Right cardiac atrium (tissue), 5 donors: ENCODE measurements around the gene PBX4. TPM values are rescaled to one million over a fixed set of nuclear protein-coding genes. Genes with fewer than 3 reads are reported as not detected.

Source experiments
- ATAC-seq, 2 donors: fragments of 200-7000 bp; cut with Tn5 transposase; one replicate each; pipeline versions ENCODE4 v1.8.0 to v1.9.1; 2020; ENCODE audit warnings: moderate library complexity in 2 of 2, mild to moderate bottlenecking in 1 of 2
- DNase-seq, 3 donors: peaks; one replicate each; pipeline ENCODE4 v3.0.0-alpha.2; 2020
- H3K27ac ChIP-seq: one replicate; pipeline ENCODE4 v1.5.1; 2013; ENCODE audit warnings: mild to moderate bottlenecking, low read length, control low read depth, moderate library complexity
- H3K27me3 ChIP-seq: one replicate; pipeline ENCODE4 v1.6.1; 2013; ENCODE audit not compliant: control insufficient read depth, insufficient read depth
- H3K4me1 ChIP-seq: one replicate; pipeline ENCODE4 v1.6.1; 2013; ENCODE audit warnings: low read length; ENCODE audit not compliant: control insufficient read depth, insufficient read depth
- H3K4me3 ChIP-seq: one replicate; pipeline ENCODE4 v1.5.1; 2013; ENCODE audit warnings: low read length, control low read depth
- H3K9me3 ChIP-seq: one replicate; pipeline ENCODE4 v1.6.1; 2013; ENCODE audit warnings: low read length; ENCODE audit not compliant: control insufficient read depth
- WGBS: extraction: QIAGEN DNeasy Blood & Tissue Kit; methylation state at CpG from one replicate; pipeline ENCODE4 v1.1.7; 2013; 5-methylcytosine and 5-hydroxymethylcytosine counted together
- intact Hi-C, 4 donors: fragments of 100-400 bp; cut with DNase I; formaldehyde crosslinking; loops; one replicate each; pipeline versions ENCODE4 v1.11.0 to v1.14.0; 2022 to 2023
- polyA plus RNA-seq: library from polyadenylated mRNA; stranded (reverse); fragments of 200-250 nt; gene quantifications from one replicate; pipeline ENCODE4 v1.2.3, GENCODE V29; 2013
- total RNA-seq, 4 donors: library from RNA; stranded (reverse); fragmentation: NEBNext Ultra II Directional; extraction: Animal tissue kit (Norgen Biotek cat#: 25700); gene quantifications; one replicate each; pipeline ENCODE4 v1.2.1, GENCODE V29; 2021
- donor health status: healthy with polysubstance abuse.
- donor health status: DM: no; HTN: yes; CAD: no.
- donor health status: DM: no; HTN: no; CAD: no.
- donor health status: DM: no; HTN: yes; CAD: no; lungs with severe emphysema.
- donor health status: DM: yes; HTN: yes; CAD: no.

PBX4 gene
- total and polyA plus RNA-seq, 5 donors, result 0.36 to 0.56 TPM; not detected in 3

GRCh38 chr19:19656451-19657396 lies 38.2 kb upstream of the PBX4 start:
- H3K4me3 ChIP-seq, result no peak overlapping the region
- peak in 2 of 3 donors; percentile 42 to 46 for DNase-seq
- H3K9me3 ChIP-seq, result no peaks in the 10 kb centered on the region
- 93% methylated on average over 33 of the region's 33 CpGs for WGBS
- H3K27me3 ChIP-seq, result no peaks in the 10 kb centered on the region
- no peak overlapping the region for H3K27ac ChIP-seq
- intact Hi-C loops, result no loop called here
- no peaks in the 10 kb centered on the region for H3K4me1 ChIP-seq
- ATAC-seq, result no peak

DNA sequence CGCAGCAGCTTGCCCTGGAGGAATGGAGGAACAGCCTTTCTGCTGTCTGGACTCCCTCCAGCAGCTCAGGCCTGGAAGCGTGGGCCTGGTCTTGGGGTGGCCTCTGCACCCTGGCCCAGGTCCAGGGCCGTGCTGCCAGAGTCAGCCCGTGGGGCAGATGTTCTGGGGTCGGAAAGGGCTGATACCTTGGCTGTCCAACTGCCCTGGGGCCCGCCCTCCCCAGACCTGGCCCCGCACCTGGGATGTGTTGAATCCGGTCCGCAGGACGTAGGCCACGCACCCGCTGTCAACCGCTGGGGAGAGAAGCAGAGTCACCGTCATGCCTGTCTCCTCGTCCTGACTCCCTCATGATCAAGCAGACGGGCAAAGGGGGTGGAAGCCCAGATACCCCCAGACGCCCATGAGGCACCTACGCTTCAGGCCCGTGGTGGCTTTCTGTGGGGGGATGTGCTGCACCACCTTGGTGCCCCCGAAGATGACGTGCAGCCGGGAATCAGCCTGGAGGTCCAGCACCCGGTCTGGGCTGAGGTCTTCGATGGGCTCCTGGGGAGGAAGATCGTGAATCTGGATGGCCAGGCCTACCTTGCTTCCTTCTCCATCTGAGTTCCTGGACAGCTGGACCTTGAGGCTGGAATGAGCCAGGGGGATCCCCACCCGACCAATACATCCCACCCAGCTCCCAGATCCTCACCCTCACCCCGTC lies 37.3 kb upstream of the PBX4 start:
- ATAC-seq, result no peak
- no peak overlapping the region for H3K4me3 ChIP-seq
- peak in 2 of 3 donors; percentile 41 for DNase-seq
- H3K27ac ChIP-seq, result no peak overlapping the region
- intact Hi-C loops, result no loop called here
- H3K27me3 ChIP-seq, result no peaks in the 10 kb centered on the region
- H3K4me1 ChIP-seq, result no peaks in the 10 kb centered on the region
- no peaks in the 10 kb centered on the region for H3K9me3 ChIP-seq
- 93% methylated on average over 27 of the region's 27 CpGs for WGBS

DNA sequence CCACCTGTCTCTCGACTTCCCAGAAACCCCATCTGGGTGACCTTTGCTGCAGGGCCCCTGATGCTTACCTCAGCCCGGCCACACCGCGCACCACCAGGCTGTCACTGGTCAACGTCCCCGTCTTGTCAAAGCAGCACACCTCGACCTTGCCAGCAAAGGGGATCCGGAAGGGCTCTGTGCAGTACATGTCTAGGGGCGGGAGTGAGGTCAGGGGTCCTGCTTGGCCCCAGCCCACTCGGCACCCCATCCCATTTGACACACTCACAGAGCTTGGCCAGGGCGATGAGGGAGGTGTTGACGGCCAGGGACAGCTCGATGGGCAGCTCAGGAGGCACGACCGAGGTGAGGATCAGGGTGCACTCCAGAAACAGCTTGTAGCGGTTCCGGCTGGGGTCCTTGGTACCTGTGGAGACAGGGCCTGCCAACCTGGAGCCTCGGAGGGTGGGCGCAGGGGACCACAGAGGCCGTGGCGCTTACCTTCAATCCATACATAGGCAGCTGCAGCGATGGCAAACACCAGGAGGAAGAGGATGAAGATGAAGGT lies 36.6 kb upstream of the PBX4 start:
- Histone ChIP-seq H3K4me1 (no peaks in the 10 kb centered on the region), H3K4me3 (no peak overlapping the region), H3K27ac (no peak overlapping the region), H3K9me3 (no peaks in the 10 kb centered on the region), H3K27me3 (no peaks in the 10 kb centered on the region)
- DNase-seq (peak in 2 of 3 donors; percentile 39 to 47), ATAC-seq (no peak)
- WGBS, result 95% methylated on average over 22 of the region's 22 CpGs
- intact Hi-C loops, result no loop called here

GRCh38 chr19:19654441-19654840 lies 36.0 kb upstream of the PBX4 start:
- ATAC-seq (no peak), DNase-seq (peak in 2 of 3 donors; percentile 42 to 54)
- intact Hi-C loops, result no loop called here
- no peak overlapping the region for H3K27ac ChIP-seq
- 95% methylated on average over 15 of the region's 15 CpGs for WGBS
- no peaks in the 10 kb centered on the region for H3K4me1 ChIP-seq
- H3K9me3 ChIP-seq, result no peaks in the 10 kb centered on the region
- H3K27me3 ChIP-seq, result no peaks in the 10 kb centered on the region
- no peak overlapping the region for H3K4me3 ChIP-seq

- no peak overlapping the region for H3K27ac ChIP-seq
- peak in 2 of 3 donors; percentile 28 to 45 for DNase-seq
- intact Hi-C loops, result no loop called here
- WGBS, result 95% methylated on average over 23 of the region's 23 CpGs
- ATAC-seq, result no peak
- no peak overlapping the region for H3K4me3 ChIP-seq
- H3K27me3 ChIP-seq, result no peaks in the 10 kb centered on the region
- no peaks in the 10 kb centered on the region for H3K9me3 ChIP-seq
- no peaks in the 10 kb centered on the region for H3K4me1 ChIP-seq
Measured at GRCh38 chr19:19653597-19654147, 35.2 kb upstream of the PBX4 start.

GRCh38 chr19:19652482-19653295 lies 34.2 kb upstream of the PBX4 start:
- intact Hi-C loops, result no loop called here
- WGBS, result 93% methylated on average over 24 of the region's 24 CpGs
- ATAC-seq, result no peak
- DNase-seq, result peak in 2 of 3 donors; percentile 34 to 37
- Histone ChIP-seq H3K4me3 (no peak overlapping the region), H3K27me3 (no peaks in the 10 kb centered on the region), H3K4me1 (no peaks in the 10 kb centered on the region), H3K9me3 (no peaks in the 10 kb centered on the region), H3K27ac (no peak overlapping the region)

GRCh38 chr19:19651076-19651475 lies 32.6 kb upstream of the PBX4 start:
- H3K27me3 ChIP-seq, result no peaks in the 10 kb centered on the region
- no peaks in the 10 kb centered on the region for H3K9me3 ChIP-seq
- H3K27ac ChIP-seq, result no peak overlapping the region
- DNase-seq (peak; percentile 66 to 88 (median 88)), ATAC-seq (peak; percentile 40 to 67)
- H3K4me1 ChIP-seq, result no peaks in the 10 kb centered on the region
- H3K4me3 ChIP-seq, result no peak overlapping the region
- intact Hi-C loops, result no loop called here
- 44% methylated on average over 13 of the region's 13 CpGs for WGBS

DNA sequence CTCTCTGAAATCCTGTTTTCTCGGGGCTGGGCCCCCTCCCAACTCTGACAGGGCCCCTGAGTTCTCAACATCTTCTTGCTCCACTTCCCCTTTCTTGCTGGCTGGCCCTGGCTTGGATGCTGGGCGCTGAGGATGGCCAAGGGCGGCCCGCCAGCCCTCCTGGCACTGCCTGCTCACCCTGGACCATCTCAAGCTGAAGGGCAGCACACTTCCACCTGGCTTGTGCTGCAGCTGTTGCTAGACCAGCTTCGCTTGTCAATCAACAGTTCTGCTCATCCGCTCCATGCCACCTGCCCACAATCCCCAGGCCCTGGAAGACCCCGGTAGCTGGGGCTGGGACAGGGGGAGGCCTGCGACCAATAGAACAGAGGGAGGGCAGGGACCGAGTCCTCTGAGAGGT lies 31.8 kb upstream of the PBX4 start:
- Histone ChIP-seq H3K4me3 (no peak overlapping the region), H3K27ac (no peak overlapping the region), H3K4me1 (no peaks in the 10 kb centered on the region), H3K27me3 (no peaks in the 10 kb centered on the region), H3K9me3 (no peaks in the 10 kb centered on the region)
- intact Hi-C loops, result no loop called here
- peak in 2 of 3 donors; percentile 44 to 46 for DNase-seq
- no peak for ATAC-seq
- 93% methylated on average over 9 of the region's 9 CpGs for WGBS

DNA sequence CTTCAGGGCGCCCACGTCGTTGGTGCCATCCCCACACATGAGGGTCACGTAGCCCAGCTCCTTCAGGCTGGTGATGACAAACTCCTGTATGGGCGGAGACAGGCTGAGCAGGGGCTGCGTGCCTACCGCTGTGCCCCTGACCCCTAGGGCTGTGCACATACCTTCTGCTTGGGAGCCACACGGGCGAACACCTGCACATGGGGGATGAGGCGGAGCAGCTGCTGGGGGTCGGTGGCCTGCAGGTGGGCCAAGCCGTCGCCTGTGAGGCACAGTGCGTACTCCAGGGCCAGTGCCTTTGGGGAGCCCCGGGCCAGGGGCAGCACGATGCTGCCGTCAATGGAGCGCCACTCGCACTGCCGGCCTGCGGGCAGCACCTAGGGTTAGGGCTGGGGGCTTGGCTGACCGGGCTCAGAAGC lies 31.1 kb upstream of the PBX4 start:
- intact Hi-C loops, result loop anchor here in 2 of 4 donors (5.0 to 10.0 kb wide), 2 partner anchors 115 to 117 kb away; partner anchors contain the start of gene CILP2 (in 1 of the 2)

GRCh38 chr19:19649155-19649554 lies 30.7 kb upstream of the PBX4 start:
- Histone ChIP-seq H3K4me3 (no peak overlapping the region), H3K4me1 (no peaks in the 10 kb centered on the region), H3K27ac (no peak overlapping the region), H3K9me3 (no peaks in the 10 kb centered on the region), H3K27me3 (no peaks in the 10 kb centered on the region)
- DNase-seq (no peak), ATAC-seq (no peak)
- WGBS, result 85% methylated on average over 6 of the region's 6 CpGs
- intact Hi-C loops, result loop anchor here in 2 of 4 donors (5.0 to 10.0 kb wide), 2 partner anchors 114 to 117 kb away; partner anchors contain the start of gene CILP2 (in 1 of the 2)

More for the DNA sequence above, 31.1 kb upstream of the PBX4 start:
- H3K4me1 ChIP-seq, result no peaks in the 10 kb centered on the region
- H3K27ac ChIP-seq, result no peak overlapping the region
- no peak overlapping the region for H3K4me3 ChIP-seq
- 94% methylated on average over 22 of the region's 22 CpGs for WGBS
- DNase-seq (peak in 2 of 3 donors; percentile 25 to 46), ATAC-seq (no peak)
- no peaks in the 10 kb centered on the region for H3K27me3 ChIP-seq
- H3K9me3 ChIP-seq, result no peaks in the 10 kb centered on the region
